RPMI8226 (cell line): ENCODE data around the gene TXLNG.
A peak's percentile ranks its signal among the peaks of the same experiment; 100 is the strongest.

ENCODE experiments used
- DNase-seq: peaks from one replicate; pipeline ENCODE4 v3.0.0-alpha.2; 2015

Gene TXLNG

DNA sequence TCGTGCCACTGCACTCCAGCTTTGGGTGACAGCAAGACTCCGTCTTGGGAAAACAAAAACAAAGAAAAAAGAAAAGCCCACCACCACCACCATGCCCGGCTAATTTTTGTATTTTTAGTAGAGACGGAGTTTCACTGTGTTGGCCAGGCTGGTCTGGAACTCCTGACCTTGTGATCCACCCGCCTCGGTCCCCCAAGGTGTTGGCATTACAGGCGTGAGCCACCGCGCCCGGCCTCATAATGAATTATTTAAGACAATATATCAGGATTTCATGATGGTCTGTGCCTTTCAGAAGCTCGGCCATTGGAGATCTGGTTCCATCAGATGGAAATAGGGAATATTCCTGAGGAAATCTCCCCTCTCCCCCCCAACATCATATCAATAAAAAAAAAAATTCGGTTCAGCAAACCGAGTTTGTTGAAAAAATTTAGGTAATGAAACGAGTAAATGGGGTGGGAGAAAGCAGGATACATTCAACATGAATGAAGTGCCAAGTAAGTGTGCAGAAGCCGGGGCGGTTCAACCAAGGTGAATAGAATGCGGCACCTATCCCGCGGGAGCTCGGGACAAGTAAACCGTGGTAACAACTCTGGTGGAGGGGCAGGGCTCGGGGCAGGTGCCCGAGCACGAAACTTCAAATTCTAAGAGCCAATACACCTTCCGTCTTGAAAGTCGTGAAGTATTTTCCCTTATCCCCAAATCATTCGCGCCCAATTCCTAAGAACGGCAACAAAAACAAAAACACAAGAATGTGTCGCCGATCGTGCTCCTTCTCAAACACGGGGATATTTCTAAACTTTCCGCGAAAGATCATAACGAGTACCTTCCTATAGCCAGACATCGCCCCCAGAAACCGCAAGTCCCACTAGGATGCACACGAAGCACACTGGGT lies 773 bp upstream of the TXLNG start:
- DNase-seq = peak; percentile 43

DNA sequence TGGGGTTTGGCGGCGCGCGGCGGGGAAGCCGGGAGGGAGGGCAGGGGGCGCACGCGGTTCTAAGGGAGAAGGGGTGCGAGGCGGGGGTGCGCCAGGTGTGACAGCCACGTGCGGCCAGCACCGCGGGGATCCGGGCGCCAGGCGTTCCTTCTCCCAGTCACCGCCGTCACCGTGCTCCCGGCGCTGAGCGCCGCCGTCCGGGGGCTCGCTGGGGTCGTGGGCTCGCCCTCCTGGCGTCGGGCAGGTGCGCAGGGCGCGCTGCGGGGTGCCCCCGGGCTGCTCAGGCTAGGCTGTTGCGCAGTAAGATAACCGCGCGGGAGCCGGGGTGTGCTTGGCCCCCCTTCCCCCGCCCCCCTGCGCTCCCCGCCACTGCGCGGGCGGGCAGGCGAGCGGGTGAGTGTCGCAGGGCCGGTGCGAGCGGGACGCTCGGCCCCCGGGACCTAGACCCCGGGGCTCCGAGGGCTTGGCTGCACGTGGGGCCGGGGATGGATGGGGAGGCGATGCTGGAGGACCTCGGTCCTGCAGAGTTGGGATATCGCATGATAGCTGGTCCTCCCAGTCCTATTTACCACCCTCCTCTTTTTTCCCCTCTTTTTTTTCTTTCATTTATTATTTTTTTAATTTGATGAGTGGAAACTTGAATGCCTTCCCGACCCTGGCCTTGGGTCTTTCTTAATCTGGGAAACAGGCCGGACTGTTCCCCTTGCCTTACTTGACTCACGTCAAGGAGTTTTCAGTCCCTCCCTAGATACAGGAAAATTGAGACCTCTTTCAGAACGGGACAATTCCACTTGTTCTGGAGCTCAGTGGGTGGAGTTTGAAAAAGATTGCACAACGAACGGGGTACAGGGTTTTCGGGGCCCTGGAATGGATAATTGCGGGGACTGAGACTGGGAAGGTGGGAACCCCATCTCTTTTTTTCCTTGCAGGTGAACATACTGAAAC lies 797 bp downstream of the TXLNG start:
- peak; percentile 46 for DNase-seq

DNA sequence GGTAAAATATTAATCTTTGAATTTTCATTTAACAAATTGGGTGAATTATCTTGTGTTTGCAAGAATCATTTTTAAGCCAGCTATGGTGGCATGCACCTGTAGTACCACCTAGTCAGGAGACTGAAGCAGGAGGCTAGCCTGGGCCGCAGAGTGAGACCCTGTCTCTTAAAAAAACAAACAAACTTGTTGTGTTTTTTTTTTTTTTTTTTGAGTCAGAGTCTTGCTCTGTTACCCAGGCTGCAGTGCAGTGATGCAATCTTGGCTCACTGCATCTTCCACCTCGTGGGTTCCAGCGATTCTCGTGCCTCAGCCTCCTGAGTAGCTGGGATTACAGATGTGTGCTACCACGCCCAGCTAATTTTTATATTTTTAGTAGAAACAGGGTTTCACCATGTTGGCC lies 2.2 kb downstream of the TXLNG start:
- no peak for DNase-seq

DNA sequence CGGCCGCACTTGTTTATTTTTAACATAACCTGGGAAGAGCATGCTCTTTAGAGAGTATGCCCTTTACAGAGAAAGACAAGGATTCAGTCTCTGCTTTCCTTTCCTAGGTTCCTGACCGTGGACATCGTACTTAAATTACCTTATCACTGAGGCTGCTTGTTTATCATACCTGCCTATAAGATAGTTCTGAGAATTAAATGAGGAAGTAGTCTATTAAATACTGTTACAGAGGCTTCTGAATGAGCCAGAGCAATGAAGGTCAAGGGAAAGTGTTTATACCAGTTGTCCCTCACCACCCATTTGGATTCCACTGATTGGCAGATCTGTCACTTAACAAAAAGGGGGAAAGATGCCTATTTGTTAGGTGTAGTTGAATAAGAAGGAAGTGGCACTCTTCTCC lies 10.0 kb downstream of the TXLNG start:
- no peak for DNase-seq

DNA sequence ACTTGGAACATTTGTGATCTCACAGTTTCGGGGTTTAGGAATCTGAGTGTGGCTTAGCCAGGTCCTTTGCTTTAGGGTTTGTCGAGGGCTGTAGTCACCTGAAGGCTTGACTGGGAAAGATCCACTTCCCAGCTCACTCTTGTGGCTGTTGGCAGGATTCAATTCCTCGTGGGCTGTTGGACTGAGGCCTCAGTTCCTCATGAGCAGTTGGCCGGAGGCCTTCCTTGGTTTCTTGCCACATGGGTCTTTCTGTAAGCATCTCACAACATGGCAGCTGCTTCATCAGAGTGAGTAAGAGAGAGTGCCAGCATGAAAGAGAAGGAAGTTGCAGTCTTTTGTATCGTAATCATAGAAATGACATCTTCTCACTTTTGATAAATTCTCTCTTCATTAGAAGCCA lies 11.1 kb downstream of the TXLNG start:
- DNase-seq = no peak

DNA sequence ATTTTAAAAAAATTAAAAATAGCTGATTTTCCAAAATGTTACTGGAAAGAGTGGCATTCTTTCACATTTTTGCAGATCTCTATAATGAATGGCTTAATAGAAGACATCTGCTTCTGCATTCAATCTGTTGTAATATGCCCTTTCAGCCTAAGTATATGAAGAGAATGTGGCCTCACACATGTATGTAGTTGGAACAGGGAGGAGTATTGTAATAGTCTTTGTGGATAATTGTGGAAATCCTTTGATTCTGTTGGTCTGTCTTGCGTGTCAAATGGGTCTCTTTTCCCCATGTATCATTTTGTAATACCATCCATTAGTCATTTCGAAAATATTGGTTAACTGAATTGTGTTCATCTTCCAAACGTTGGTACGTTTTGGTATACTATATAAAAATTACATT lies 11.6 kb downstream of the TXLNG start:
- no peak for DNase-seq

DNA sequence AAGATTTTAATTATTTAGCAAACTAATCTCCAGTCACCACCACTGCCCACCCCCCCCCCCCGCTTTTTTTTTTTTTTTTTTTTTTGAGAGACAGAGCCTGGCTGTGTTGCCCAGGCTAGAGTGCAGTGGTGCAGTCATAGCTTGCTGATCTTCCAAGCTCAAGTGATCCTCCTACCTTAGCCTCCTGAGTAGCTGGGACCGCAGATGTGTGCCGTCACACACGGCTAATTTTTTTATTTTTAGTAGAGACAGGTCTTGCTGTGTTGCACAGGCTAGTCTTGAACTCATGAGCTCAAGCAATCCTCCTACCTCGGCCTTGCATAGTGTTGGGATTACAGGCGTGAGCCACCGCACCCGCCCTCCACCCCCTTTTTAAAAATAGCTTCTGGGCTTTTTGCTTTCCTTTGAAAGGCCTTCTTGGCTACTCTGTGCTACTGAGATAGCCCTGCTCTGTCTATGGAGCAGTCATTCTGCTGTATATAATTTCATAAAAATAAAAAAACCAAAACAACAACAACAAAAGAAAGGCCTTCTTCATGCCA lies 18.7 kb downstream of the TXLNG start:
- DNase-seq = no peak

DNA sequence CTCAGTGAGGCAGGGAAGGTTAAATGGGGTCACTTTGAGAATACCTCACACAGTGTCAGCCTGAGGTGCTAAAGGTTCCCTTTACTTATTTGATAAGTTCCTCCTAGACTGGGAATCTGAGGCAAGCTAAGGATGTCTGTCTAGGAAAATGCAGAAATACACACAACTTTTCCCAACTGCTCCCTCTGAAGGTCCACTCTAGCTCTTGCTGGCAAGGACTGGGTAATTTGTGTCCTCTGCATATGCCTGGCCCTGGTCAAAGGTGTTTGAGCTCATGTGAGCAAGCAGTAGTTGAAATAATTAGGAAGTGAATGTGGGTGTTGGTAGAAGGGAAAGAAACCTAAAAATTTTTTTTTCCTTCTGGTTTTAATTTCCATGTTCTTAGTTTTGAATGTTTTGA lies 21.3 kb downstream of the TXLNG start:
- DNase-seq = no peak

DNA sequence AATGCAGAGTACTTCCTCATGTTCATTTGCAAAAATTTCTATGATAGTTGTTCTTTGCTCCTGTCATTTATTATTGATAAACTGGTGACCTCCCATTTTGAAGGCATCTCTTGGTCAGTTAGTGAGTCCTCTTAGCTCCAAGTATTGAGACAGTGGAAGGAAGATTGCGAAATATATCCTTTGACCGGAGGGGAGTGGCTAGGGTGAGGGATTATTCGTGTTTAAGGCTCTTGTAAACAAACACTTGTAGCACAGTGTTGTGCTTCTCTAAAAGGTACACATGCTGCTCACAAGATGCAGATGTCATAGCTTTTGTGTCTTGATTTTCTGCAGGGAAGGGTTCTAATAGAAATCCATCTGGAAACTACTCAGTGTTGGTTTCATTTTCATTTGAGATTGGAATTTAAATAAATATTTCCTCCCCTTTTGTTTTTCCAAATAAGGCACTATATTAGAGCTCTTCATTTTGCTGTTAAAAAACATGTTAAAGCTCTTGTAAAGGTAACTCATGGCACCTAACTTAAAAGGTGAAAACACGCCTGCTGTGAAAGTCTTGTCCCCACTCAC lies 21.8 kb downstream of the TXLNG start:
- no peak for DNase-seq

DNA sequence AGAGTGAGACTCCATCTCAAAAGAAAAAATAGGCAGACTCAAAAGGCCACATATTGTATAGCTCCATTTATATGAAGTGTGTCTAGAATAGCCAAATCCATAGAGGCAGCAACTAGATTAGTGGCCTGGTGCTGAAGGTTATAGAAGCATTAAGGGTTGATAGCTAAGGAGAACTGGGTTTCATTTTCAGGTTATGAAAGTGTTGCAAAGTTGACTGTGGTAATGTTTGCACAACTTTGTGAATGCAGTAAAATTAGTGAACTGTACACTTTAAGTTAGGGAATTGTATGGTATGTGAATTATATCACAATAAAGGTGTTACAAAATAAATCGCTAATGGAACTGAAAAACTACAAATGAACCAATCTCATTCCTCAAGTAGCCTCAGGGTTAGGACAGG lies 28.3 kb downstream of the TXLNG start:
- DNase-seq = no peak

DNA sequence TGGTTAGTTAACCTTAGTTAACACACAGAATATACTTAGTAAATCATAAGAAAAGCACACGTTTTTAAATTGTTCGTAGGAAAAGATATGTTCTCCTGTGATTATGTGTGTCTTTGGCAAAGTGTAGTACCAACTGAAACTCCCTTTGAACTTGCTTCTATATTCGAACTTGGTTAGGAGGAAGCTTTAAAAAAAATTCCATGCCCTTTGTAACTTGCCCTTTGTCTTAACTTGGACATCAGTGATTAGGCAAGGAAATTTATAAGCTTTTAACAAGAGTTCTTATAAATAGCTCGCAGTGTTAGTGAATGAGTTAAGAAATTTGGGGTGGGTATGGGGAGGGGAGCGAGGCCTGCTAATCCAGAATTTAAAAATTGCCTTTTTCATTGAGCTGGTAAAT lies 33.4 kb downstream of the TXLNG start:
- DNase-seq = no peak

DNA sequence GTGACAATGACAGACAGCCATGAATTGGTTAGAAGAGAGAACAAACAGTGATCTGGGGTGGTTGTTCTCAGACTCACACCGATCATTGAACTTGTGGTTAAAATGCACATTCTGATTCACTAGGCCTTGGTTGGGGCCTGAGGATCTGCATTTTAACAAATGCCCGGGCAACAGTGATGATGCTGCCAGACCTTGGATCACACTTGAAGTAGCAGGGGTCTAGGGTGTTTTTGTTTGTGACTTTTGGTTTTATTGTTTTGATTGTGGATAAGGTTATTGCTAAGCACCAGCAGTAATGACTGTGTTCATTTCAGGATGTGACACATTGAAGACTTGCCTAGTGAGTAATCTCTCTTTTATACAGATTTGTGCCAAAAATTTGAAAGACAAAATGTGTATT lies 36.5 kb downstream of the TXLNG start:
- no peak for DNase-seq

DNA sequence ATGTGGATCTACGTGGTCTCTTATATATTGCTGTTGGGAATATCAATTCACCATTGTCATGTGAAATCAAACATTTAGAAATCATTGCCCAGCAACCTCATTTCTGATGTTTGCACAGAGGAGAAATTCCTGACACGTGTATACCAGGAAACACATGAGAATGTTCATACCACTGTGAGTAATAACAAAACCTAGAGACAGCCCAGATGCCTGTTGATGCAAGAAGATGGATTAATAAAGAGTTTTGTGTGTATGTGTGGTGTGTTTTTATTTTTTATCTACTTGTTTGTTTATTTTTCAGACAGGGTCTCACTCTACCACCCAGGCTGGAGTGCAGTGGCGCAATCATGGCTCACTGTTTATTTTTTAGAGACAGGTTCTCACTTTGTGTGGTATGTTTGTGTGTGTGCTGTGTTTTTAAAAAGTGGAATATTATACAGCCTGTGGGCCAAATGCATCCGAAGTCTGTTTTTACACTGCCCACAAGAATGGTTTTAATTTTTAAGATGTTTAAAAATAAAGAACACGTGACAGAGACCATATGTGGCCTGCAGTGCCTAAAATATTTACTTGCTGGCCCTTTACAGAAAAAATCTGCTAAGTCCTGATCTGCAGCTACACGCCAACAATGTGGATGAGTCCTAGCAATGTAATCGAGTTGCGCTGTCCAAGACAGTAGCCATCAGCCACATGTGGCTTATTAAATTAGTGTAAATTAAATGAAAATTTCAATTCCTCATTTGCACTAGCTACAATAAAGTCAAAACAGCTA lies 39.2 kb downstream of the TXLNG start:
- no peak for DNase-seq

DNA sequence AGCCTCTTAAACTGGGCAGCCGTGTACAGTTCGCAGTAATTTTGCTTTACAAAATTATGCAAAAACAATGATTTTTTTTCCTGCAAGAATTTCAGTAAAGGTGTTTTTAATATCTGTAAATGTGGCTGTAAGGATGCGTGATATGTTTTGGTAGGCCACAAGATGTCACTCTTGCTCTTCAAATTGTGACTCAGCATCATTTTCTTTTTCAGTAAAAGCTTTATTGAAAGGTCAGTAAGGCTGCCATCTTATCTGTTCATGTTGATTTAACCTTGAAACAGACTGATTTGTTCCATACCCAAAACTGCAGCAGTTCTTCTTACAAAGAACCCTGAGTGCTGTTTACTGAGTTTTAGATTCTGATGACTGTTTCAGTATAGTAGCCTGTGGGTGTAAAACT lies 39.9 kb downstream of the TXLNG start:
- peak; percentile 33 for DNase-seq

DNA sequence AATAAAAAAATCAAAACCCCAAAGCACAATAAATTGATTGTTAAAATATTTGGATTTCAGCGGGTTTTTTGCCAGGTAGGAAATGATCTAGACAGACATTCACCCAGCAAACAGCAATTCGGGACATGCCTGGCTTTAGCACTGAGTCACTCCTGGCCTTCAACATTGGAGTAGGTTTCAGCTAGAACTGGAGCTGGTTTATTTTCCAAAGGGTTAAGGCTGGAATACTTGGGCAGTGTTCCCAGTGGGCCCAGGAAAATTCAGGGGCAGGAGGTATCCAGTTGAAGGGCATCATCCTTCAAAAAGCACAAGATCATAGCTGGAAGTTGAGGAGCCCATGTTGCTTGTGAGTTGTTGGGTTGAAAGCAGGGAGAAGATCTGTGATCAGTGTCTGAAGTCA lies 41.0 kb downstream of the TXLNG start:
- DNase-seq = no peak

DNA sequence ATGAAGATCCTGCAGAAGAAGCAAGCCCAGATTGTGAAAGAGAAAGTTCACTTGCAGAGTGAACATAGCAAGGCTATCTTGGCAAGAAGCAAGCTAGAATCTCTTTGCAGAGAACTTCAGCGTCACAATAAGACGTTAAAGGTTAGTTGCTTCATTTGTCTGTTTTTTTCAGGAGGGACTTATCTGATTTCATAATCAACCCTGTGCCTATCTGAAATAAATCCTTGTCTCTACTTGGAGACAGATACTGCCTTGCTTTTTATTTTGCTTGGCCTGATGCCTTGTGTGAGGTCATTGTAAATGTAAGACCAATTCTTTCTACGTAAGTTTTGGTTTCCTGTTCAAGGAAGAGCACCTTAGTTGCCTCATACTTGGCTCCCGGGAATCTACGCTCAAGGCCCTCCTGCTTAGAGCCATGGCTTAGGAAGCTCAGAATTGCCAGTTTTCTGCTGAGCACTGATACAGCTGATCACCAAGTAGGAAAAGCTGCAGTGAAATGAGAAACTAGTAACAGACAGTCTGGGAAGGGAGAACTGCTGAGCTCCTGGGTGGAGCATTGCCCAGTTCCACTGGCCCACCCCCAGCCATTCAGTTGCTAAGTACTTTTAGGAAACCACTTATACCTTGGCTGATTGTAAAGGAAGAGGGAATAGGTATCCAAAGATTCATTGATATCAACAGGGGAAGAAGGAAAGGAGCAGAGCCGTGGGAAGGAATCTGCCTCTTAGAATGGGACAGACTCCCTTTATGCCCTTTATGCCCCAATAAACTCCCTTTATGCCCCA lies 42.0 kb downstream of the TXLNG start:
- no peak for DNase-seq

DNA sequence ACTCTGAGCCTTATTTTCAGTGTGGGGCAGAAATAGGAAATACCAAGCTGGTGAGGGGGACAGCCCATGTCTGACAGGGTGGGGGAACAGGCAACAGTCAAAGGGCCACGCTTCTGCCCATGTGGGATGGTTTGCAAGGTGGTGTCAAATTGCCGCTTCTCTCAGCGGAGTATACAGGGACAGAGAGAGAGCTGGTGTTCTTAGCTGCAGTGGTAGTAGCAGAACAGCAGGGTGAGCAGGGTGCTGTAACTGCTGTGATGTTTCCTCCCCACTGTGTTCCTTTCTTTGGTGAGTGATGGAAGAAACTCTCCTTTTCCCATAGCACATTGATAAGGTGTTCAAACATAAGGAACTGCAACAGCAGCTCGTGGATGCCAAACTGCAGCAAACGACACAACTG lies 46.0 kb downstream of the TXLNG start:
- no peak for DNase-seq

DNA sequence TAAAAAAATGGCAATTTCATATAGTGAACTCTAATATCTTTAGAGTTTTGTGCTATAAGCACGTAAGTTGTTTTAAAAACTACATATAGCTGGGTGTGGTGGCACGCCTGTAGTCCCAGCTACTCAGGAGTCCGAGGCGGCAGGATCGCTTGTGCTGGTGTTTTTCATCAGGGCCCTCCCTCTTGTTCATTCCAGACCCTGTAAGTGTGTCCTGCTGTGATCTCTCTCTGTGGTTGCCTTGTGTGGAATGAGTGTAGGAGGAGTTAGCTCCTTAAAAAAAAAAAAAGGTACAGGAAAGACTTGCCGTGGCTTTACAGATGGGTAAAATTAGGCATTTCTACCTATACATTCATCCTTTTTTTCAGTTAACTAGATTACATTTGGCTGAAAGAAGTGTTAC lies 48.5 kb downstream of the TXLNG start:
- no peak for DNase-seq

DNA sequence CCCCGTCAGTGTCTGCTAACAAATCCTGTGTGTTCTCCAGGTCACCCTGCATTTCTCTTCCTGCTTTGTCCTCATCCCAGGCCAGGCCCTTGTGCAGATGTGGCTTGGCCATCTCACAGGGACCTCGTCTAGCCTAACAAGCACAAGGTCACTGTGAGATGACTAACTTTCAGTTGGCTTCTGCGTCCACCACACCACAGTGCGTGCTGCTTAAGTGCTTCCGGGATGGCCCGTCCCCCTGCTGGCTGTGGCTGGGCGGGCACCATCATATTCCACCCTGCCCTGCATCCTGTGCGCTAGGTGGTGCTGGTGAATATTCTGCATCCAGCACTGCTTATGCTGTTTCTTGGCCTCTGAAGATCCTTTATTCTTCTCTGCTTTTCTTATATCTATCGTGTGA lies 50.1 kb downstream of the TXLNG start:
- DNase-seq = peak; percentile 9

DNA sequence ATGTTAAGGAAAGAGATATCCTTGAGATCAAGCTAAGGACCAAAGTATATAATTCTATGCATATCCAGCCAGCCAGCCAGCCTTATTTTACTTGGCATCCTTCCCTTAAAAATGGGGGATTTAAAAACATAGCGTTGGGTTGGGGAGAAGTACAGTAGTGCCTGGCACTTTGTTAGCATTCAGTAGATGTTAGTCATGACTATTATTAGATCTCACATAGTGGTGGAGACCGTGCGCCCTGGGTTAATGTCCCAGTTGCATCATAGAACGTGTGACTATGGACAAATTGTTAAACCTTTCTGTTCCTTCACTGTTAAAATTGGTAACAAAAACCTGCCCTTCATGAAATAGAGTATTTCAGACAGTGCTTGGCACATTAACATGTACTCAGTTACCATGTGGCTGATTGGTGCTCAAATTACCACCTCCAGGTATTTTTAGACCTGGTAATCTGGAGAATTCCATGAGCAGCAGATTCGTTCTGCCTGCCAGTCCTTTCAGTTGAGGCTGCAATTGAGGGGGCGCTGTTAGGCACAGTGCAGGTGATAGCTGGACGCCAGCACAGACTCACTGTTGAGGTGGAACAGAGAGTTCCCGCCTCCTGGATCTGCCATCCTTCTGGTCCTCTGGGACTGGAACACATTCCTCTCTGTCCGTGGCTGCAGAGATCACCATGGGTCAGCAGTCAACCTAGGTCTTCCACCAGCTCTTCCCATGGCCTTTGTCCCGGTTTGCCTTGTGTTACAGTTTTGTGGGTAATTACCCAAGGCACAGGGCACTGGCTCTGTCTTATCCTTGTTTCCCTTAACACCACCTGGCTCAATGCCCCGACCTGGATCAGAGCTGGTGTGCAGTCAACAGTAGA lies 52.2 kb downstream of the TXLNG start:
- no peak for DNase-seq
